HepG2 (cell line): ENCODE results near the gene TMEM79. TPM values are rescaled to one million over a fixed set of nuclear protein-coding genes. Genes with fewer than 3 reads are reported as not detected.
A peak's percentile ranks its signal among the peaks of the same experiment; 100 is the strongest.

ENCODE experiments used
- AGO1 ChIP-seq: fragments of 200-400 bp; formaldehyde crosslinking; IDR thresholded peaks from 2 replicates; pipeline ENCODE4 v1.6.1; 2017; ENCODE audit warnings: mild to moderate bottlenecking, low read depth, low read length, moderate library complexity; ENCODE audit not compliant: poor library complexity, severe bottlenecking
- ATRX ChIP-seq: sonication (generic); formaldehyde crosslinking; IDR thresholded peaks from 2 replicates; pipeline ENCODE4 v1.4.0; 2020; ENCODE audit warnings: missing genetic modification reagents, borderline replicate concordance
- EEA1 ChIP-seq: sonication (generic); formaldehyde crosslinking; IDR thresholded peaks from 2 replicates; pipeline ENCODE4 v1.5.1; 2020; ENCODE audit warnings: mild to moderate bottlenecking, missing genetic modification reagents, borderline replicate concordance
- GABPB1 ChIP-seq: IDR thresholded peaks from 2 replicates; pipeline ENCODE4 v1.6.1; 2016; ENCODE audit warnings: mild to moderate bottlenecking, missing genetic modification reagents, moderate library complexity, missing compliant biosample characterization
- MIER3 ChIP-seq: IDR thresholded peaks from 2 replicates; pipeline ENCODE4 v1.6.1; 2016; ENCODE audit warnings: missing compliant biosample characterization, borderline replicate concordance
- MZF1 ChIP-seq: sonication (generic); formaldehyde crosslinking; IDR thresholded peaks from 2 replicates; pipeline ENCODE4 v1.8.1; 2023; ENCODE audit warnings: mild to moderate bottlenecking, missing genetic modification reagents, borderline replicate concordance
- SKI ChIP-seq: fragments of 450-650 bp; IDR thresholded peaks from one replicate; pipeline ENCODE4 v1.6.1; 2018; ENCODE audit warnings: mild to moderate bottlenecking; ENCODE audit not compliant: partially characterized antibody
- SRY ChIP-seq: sonication (generic); formaldehyde crosslinking; IDR thresholded peaks from 2 replicates; pipeline ENCODE4 v1.8.0; 2022; ENCODE audit warnings: mild to moderate bottlenecking, missing genetic modification reagents
- ZBTB8A ChIP-seq: sonication (generic); formaldehyde crosslinking; IDR thresholded peaks from 2 replicates; pipeline ENCODE4 v1.4.0; 2020; ENCODE audit warnings: mild to moderate bottlenecking, low read depth, missing genetic modification reagents, borderline replicate concordance
- ZNF468 ChIP-seq: sonication (generic); formaldehyde crosslinking; IDR thresholded peaks from 2 replicates; pipeline ENCODE4 v1.8.0; 2022; ENCODE audit warnings: mild to moderate bottlenecking, moderate library complexity, missing genetic modification reagents
- ZNF496 ChIP-seq: sonication (generic); formaldehyde crosslinking; IDR thresholded peaks from 2 replicates; pipeline ENCODE4 v1.8.1; 2023; ENCODE audit warnings: mild to moderate bottlenecking, moderate library complexity, missing genetic modification reagents; ENCODE audit not compliant: insufficient replicate concordance
- ZNF572 ChIP-seq: sonication (generic); formaldehyde crosslinking; IDR thresholded peaks from 2 replicates; pipeline ENCODE4 v1.5.1; 2020; ENCODE audit warnings: mild to moderate bottlenecking, missing genetic modification reagents
- ZNF75D ChIP-seq: sonication (generic); formaldehyde crosslinking; IDR thresholded peaks from 2 replicates; pipeline ENCODE4 v1.8.1; 2023; ENCODE audit warnings: missing genetic modification reagents, mild to moderate bottlenecking, borderline replicate concordance
- polyA plus RNA-seq, 8 experiments: library from polyadenylated mRNA; depleted of rRNA in 3 of 8; stranded (reverse) in 7 of 8; unstranded in 1 of 8; fragments of >200 nt; fragmentation: Illumina TruSeq in 4 of 8; extraction: Trizol in 4 of 8; gene quantifications; 2 replicates each; pipeline versions ENCODE4 v1.2.1 to v1.2.3, GENCODE V29; 2011 to 2016; ENCODE audit warnings: low read depth in 4 of 8, missing spikeins in 1 of 8, mixed read lengths in 1 of 8; ENCODE audit not compliant: insufficient read depth in 1 of 8
- total RNA-seq, 5 experiments: library from RNA; depleted of rRNA; stranded (reverse); fragments of >200 nt; fragmentation: Illumina TruSeq; extraction: Trizol; gene quantifications; 2 replicates each; pipeline ENCODE4 v1.2.3, GENCODE V29; 2016; ENCODE audit warnings: low read depth in 1 of 5
- TF ChIP-seq, protein P1 (sequence below): IDR thresholded peaks from 2 replicates; pipeline ENCODE4 v1.6.1; 2016; ENCODE audit warnings: low read depth, missing genetic modification reagents, missing compliant biosample characterization
- TF ChIP-seq, protein P2 (sequence below): sonication (generic); formaldehyde crosslinking; IDR thresholded peaks from 2 replicates; pipeline ENCODE4 v1.4.0; 2020; ENCODE audit warnings: missing genetic modification reagents
- TF ChIP-seq, protein P3 (sequence below): IDR thresholded peaks from 2 replicates; pipeline ENCODE4 v1.6.1; 2016; ENCODE audit warnings: mild to moderate bottlenecking
- TF ChIP-seq, protein P4 (sequence below): sonication (generic); formaldehyde crosslinking; IDR thresholded peaks from 2 replicates; pipeline ENCODE4 v1.4.0; 2020; ENCODE audit warnings: mild to moderate bottlenecking, missing genetic modification reagents

Gene TMEM79
- total and polyA plus RNA-seq, 2 of the 13 experiments (the other 11 are each of a cell fraction or from before 2014, with no cell fraction given), result 1.2 to 1.9 TPM

DNA sequence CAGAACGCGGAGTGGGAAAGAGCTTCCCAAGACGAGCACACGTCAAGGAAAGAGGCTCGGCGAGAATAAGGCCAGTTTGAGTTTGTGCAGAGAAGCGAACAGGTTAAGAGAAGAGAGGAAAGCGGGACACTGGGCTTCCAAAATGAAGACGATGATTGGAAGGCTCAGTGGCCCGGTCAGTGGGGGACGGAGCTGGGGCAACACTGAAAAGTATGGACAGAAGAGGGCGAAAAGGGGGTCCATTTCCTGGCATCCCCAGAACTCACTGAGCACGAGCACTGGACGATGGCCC, 53.7 kb downstream of the TMEM79 start (continued):
- TF ChIP-seq, protein P1, sequence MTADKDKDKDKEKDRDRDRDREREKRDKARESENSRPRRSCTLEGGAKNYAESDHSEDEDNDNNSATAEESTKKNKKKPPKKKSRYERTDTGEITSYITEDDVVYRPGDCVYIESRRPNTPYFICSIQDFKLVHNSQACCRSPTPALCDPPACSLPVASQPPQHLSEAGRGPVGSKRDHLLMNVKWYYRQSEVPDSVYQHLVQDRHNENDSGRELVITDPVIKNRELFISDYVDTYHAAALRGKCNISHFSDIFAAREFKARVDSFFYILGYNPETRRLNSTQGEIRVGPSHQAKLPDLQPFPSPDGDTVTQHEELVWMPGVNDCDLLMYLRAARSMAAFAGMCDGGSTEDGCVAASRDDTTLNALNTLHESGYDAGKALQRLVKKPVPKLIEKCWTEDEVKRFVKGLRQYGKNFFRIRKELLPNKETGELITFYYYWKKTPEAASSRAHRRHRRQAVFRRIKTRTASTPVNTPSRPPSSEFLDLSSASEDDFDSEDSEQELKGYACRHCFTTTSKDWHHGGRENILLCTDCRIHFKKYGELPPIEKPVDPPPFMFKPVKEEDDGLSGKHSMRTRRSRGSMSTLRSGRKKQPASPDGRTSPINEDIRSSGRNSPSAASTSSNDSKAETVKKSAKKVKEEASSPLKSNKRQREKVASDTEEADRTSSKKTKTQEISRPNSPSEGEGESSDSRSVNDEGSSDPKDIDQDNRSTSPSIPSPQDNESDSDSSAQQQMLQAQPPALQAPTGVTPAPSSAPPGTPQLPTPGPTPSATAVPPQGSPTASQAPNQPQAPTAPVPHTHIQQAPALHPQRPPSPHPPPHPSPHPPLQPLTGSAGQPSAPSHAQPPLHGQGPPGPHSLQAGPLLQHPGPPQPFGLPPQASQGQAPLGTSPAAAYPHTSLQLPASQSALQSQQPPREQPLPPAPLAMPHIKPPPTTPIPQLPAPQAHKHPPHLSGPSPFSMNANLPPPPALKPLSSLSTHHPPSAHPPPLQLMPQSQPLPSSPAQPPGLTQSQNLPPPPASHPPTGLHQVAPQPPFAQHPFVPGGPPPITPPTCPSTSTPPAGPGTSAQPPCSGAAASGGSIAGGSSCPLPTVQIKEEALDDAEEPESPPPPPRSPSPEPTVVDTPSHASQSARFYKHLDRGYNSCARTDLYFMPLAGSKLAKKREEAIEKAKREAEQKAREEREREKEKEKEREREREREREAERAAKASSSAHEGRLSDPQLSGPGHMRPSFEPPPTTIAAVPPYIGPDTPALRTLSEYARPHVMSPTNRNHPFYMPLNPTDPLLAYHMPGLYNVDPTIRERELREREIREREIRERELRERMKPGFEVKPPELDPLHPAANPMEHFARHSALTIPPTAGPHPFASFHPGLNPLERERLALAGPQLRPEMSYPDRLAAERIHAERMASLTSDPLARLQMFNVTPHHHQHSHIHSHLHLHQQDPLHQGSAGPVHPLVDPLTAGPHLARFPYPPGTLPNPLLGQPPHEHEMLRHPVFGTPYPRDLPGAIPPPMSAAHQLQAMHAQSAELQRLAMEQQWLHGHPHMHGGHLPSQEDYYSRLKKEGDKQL, result no peak
- TF ChIP-seq, protein P2, sequence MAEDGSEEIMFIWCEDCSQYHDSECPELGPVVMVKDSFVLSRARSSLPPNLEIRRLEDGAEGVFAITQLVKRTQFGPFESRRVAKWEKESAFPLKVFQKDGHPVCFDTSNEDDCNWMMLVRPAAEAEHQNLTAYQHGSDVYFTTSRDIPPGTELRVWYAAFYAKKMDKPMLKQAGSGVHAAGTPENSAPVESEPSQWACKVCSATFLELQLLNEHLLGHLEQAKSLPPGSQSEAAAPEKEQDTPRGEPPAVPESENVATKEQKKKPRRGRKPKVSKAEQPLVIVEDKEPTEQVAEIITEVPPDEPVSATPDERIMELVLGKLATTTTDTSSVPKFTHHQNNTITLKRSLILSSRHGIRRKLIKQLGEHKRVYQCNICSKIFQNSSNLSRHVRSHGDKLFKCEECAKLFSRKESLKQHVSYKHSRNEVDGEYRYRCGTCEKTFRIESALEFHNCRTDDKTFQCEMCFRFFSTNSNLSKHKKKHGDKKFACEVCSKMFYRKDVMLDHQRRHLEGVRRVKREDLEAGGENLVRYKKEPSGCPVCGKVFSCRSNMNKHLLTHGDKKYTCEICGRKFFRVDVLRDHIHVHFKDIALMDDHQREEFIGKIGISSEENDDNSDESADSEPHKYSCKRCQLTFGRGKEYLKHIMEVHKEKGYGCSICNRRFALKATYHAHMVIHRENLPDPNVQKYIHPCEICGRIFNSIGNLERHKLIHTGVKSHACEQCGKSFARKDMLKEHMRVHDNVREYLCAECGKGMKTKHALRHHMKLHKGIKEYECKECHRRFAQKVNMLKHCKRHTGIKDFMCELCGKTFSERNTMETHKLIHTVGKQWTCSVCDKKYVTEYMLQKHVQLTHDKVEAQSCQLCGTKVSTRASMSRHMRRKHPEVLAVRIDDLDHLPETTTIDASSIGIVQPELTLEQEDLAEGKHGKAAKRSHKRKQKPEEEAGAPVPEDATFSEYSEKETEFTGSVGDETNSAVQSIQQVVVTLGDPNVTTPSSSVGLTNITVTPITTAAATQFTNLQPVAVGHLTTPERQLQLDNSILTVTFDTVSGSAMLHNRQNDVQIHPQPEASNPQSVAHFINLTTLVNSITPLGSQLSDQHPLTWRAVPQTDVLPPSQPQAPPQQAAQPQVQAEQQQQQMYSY, result no peak
- TF ChIP-seq ZNF496 (CRISPR knock-in tag) (no peak), EEA1 (CRISPR knock-in tag) (no peak), ZNF468 (CRISPR knock-in tag) (no peak), MIER3 (CRISPR knock-in tag) (no peak), ZNF75D (no peak), SRY (CRISPR knock-in tag) (0 out of 2 replicates have a peak, but pooled peaks have one; percentile 0), ZNF572 (CRISPR knock-in tag) (no peak; the same call in 1 of the 2 replicates), SKI (no peak), ZBTB8A (CRISPR knock-in tag) (peak; percentile 53; the same call in 1 of the 2 replicates), ATRX (CRISPR knock-in tag) (no peak), AGO1 (no peak), GABPB1 (CRISPR knock-in tag) (no peak), MZF1 (CRISPR knock-in tag) (no peak)
- TF ChIP-seq, protein P3, sequence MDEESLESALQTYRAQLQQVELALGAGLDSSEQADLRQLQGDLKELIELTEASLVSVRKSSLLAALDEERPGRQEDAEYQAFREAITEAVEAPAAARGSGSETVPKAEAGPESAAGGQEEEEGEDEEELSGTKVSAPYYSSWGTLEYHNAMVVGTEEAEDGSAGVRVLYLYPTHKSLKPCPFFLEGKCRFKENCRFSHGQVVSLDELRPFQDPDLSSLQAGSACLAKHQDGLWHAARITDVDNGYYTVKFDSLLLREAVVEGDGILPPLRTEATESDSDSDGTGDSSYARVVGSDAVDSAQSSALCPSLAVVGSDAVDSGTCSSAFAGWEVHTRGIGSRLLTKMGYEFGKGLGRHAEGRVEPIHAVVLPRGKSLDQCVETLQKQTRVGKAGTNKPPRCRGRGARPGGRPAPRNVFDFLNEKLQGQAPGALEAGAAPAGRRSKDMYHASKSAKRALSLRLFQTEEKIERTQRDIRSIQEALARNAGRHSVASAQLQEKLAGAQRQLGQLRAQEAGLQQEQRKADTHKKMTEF (CRISPR knock-in tag), result no peak
- TF ChIP-seq, protein P4, sequence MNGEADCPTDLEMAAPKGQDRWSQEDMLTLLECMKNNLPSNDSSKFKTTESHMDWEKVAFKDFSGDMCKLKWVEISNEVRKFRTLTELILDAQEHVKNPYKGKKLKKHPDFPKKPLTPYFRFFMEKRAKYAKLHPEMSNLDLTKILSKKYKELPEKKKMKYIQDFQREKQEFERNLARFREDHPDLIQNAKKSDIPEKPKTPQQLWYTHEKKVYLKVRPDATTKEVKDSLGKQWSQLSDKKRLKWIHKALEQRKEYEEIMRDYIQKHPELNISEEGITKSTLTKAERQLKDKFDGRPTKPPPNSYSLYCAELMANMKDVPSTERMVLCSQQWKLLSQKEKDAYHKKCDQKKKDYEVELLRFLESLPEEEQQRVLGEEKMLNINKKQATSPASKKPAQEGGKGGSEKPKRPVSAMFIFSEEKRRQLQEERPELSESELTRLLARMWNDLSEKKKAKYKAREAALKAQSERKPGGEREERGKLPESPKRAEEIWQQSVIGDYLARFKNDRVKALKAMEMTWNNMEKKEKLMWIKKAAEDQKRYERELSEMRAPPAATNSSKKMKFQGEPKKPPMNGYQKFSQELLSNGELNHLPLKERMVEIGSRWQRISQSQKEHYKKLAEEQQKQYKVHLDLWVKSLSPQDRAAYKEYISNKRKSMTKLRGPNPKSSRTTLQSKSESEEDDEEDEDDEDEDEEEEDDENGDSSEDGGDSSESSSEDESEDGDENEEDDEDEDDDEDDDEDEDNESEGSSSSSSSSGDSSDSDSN (CRISPR knock-in tag), result 0 out of 2 replicates have a peak, but pooled peaks have one; percentile 32
